Fibroblast of lung (primary cell): Measurements from ENCODE around the gene KRTAP4-16.

Experiments
- CTCF ChIP-seq, 2 donors: IDR thresholded peaks in 1 of 2; conservative IDR thresholded peaks in 1 of 2; 1 replicate in 1 of 2; 2 replicates in 1 of 2; pipeline ENCODE4 v1.5.1; 2011 to 2012; ENCODE audit warnings: low read length in 2 of 2, control low read depth in 1 of 2, inconsistent platforms in 1 of 2, low read depth in 1 of 2, mild to moderate bottlenecking in 1 of 2
- EZH2 ChIP-seq: IDR thresholded peaks from 2 replicates; pipeline ENCODE4 v1.5.1; 2012; ENCODE audit warnings: low read length, control low read depth, mild to moderate bottlenecking; ENCODE audit errors: missing control alignments

- no peak for TF ChIP-seq CTCF (conservative IDR thresholded peaks at IDR 0.05 in 1 of 2, IDR thresholded peaks at IDR 0.05 in 1 of 2; ENCODE audit: low read depth in 1 of 2, low read length in 2 of 2)
- TF ChIP-seq EZH2 = no peak
Observed at GRCh38 chr17:41151525-41151924, 49.5 kb upstream of the KRTAP4-16 start.
